ACC112 (cell line): Measurements from ENCODE around the gene RACGAP1.

Source experiments
- H2AFZ ChIP-seq: fragments of 200-600 bp; sonication (generic); one replicate; pipeline ENCODE4 v1.6.0; 2017; ENCODE audit warnings: antibody characterized with exemption, low read length; ENCODE audit not compliant: unreplicated experiment
- H3K27ac ChIP-seq: fragments of 200-600 bp; sonication (generic); 2 replicates; pipeline ENCODE4 v1.5.1; 2014; ENCODE audit warnings: low read depth, mild to moderate bottlenecking, antibody characterized with exemption, low read length, moderate library complexity
- H3K27me3 ChIP-seq: fragments of 200-600 bp; sonication (generic); 2 replicates; pipeline ENCODE4 v1.6.1; 2014; ENCODE audit warnings: mild to moderate bottlenecking, antibody characterized with exemption, low read length, moderate library complexity, mixed read lengths; ENCODE audit not compliant: insufficient read depth
- H3K36me3 ChIP-seq: fragments of 200-600 bp; sonication (generic); 2 replicates; pipeline ENCODE4 v1.6.1; 2016; ENCODE audit warnings: mild to moderate bottlenecking, antibody characterized with exemption, low read length, moderate library complexity, mixed read lengths; ENCODE audit not compliant: insufficient read depth
- H3K4me1 ChIP-seq: fragments of 200-600 bp; sonication (generic); one replicate; pipeline ENCODE4 v1.6.1; 2016; ENCODE audit warnings: low read length, mixed read lengths; ENCODE audit not compliant: insufficient read depth, unreplicated experiment, control insufficient read depth
- H3K4me3 ChIP-seq: fragments of 200-600 bp; sonication (generic); 2 replicates; pipeline ENCODE4 v1.5.1; 2014; ENCODE audit warnings: mild to moderate bottlenecking, low read depth, low read length
- H3K79me2 ChIP-seq: fragments of 200-600 bp; sonication (generic); one replicate; pipeline ENCODE4 v1.6.0; 2016; ENCODE audit warnings: low read length; ENCODE audit not compliant: control insufficient read depth, unreplicated experiment, insufficient read depth

Gene RACGAP1, protein sequence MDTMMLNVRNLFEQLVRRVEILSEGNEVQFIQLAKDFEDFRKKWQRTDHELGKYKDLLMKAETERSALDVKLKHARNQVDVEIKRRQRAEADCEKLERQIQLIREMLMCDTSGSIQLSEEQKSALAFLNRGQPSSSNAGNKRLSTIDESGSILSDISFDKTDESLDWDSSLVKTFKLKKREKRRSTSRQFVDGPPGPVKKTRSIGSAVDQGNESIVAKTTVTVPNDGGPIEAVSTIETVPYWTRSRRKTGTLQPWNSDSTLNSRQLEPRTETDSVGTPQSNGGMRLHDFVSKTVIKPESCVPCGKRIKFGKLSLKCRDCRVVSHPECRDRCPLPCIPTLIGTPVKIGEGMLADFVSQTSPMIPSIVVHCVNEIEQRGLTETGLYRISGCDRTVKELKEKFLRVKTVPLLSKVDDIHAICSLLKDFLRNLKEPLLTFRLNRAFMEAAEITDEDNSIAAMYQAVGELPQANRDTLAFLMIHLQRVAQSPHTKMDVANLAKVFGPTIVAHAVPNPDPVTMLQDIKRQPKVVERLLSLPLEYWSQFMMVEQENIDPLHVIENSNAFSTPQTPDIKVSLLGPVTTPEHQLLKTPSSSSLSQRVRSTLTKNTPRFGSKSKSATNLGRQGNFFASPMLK

GRCh38 chr12:50025187-50026059 is at the start of gene RACGAP1:
TSS of gene RACGAP1 (minus strand) at chr12:50025494. CDS start at chr12:50016715, 8,779 bp downstream.
- peaks cover 49% of the 10 kb centered on the region for H3K79me2 ChIP-seq
- peaks cover 26% of the 10 kb centered on the region for H3K4me1 ChIP-seq
- H2AFZ ChIP-seq, result peak within 1 kb of the TSS; percentile 97
- H3K4me3 ChIP-seq, result peak within 1 kb of the TSS; percentile 88
- no peaks in the 10 kb centered on the region for H3K27me3 ChIP-seq
- no peaks in the 10 kb centered on the region for H3K36me3 ChIP-seq
- H3K27ac ChIP-seq, result peak within 1 kb of the TSS; percentile 60

DNA sequence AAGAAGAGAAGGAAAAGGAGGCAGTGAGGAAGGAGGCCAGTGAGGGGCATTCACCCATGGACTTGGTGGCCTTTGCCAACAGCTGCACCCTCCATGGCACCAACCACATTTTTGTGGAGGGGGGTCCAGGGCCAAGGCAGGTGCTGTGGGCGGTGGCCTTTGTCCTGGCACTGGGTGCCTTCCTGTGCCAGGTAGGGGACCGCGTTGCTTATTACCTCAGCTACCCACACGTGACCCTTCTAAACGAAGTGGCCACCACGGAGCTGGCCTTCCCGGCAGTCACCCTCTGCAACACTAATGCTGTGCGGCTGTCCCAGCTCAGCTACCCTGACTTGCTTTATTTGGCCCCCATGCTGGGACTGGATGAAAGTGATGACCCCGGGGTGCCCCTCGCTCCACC is 48.4 kb upstream of the RACGAP1 start:
- H2AFZ ChIP-seq, result no peak overlapping the region
- H3K27ac ChIP-seq, result no peak overlapping the region
- no peaks in the 10 kb centered on the region for H3K36me3 ChIP-seq
- H3K79me2 ChIP-seq, result no peaks in the 10 kb centered on the region
- peaks cover 9% of the 10 kb centered on the region for H3K4me1 ChIP-seq
- H3K4me3 ChIP-seq, result no peak overlapping the region
- H3K27me3 ChIP-seq, result no peaks in the 10 kb centered on the region

DNA sequence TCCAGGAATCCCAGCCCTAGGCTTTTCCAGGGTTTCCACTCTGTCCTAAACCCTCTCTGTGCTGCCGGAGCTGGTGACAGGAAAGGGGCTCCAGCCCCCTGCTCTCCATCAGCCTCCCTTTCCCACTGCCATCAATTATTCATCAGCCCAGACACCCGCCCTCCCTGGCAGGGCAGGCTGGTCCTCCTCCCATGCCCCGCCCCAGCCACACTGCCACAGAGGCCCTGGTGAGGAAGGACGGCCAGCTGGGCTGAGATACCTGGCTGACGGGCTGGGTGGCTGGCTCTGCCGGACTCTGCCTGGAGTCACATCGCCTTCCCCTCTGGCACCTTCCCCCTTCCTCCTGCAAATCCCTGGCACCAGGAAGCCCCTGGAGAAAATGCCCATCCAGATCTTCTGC is 47.9 kb upstream of the RACGAP1 start:
- Histone ChIP-seq H2AFZ (no peak overlapping the region), H3K4me3 (no peak overlapping the region), H3K27ac (no peak overlapping the region), H3K4me1 (peaks cover 9% of the 10 kb centered on the region), H3K36me3 (no peaks in the 10 kb centered on the region), H3K79me2 (no peaks in the 10 kb centered on the region), H3K27me3 (no peaks in the 10 kb centered on the region)

GRCh38 chr12:50072198-50072907 is 47.1 kb upstream of the RACGAP1 start:
- Histone ChIP-seq H3K4me1 (peaks cover 9% of the 10 kb centered on the region), H3K4me3 (no peak overlapping the region), H3K27me3 (no peaks in the 10 kb centered on the region), H3K79me2 (no peaks in the 10 kb centered on the region), H2AFZ (no peak overlapping the region), H3K36me3 (no peaks in the 10 kb centered on the region), H3K27ac (no peak overlapping the region)

DNA sequence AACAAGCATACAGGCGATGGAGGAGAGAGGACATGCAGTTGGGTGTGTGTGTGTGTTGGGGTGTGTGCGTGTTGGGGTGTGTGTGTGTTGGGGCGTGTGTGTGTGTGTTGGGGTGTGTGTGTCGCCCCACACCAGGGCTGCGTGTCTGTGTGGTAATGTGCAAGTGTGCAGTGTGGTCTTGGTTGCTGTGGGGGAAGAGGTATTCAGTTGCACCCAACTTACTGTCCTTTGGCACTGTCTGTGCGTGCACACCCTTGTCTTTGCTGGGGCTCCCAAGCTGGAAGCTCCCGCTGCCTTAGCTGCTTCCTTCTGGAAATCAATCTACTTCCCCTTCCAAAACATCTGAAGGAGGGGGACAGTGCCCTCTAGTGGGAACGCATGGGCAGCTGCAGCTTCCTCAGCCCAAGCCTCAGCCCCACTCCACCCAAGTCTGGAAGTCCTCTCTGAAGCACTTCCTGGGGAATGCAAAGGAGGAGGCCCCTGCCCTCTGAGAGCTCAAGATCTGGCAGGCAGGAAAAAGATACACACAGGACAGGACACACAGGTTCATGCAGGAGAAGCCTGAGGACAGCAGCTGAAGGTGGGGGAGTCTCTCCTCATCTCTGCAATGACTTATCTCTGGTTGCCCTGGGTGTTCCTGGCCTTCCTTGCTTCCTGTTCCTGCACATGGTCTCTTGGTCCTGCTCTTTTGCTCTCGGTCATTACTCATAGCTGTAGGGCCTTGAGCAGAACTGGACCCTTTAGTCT is 45.2 kb upstream of the RACGAP1 start:
- peak overlapping the region; percentile 33 for H2AFZ ChIP-seq
- H3K79me2 ChIP-seq, result no peaks in the 10 kb centered on the region
- peaks cover 20% of the 10 kb centered on the region for H3K4me1 ChIP-seq
- H3K27ac ChIP-seq, result no peak overlapping the region
- no peaks in the 10 kb centered on the region for H3K36me3 ChIP-seq
- H3K27me3 ChIP-seq, result no peaks in the 10 kb centered on the region
- no peak overlapping the region for H3K4me3 ChIP-seq

- Histone ChIP-seq H3K4me3 (no peak overlapping the region), H3K79me2 (no peaks in the 10 kb centered on the region), H3K27ac (no peak overlapping the region), H2AFZ (no peak overlapping the region), H3K36me3 (no peaks in the 10 kb centered on the region), H3K4me1 (peaks cover 17% of the 10 kb centered on the region), H3K27me3 (no peaks in the 10 kb centered on the region)
Observed at GRCh38 chr12:50069539-50069938, 44.2 kb upstream of the RACGAP1 start.

DNA sequence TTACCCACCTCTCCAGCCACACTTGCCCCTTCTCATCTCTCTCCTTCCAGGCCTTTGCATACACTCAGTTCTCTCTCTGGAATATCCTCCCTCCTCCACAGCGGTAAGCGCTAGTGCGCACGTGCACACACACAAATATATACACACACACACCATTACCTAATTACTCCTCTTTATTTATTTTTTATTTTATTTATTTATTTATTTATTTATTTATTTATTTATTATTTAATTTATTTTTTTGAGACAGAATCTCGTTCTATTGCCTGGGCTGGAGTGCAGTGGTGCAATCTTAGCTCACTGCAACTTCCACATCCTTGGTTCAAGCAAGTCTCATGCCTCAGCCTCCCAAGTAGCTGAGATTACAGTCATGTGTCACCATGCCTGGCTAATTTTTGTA is 43.8 kb upstream of the RACGAP1 start:
- Histone ChIP-seq H3K36me3 (no peaks in the 10 kb centered on the region), H3K4me3 (no peak overlapping the region), H3K27ac (no peak overlapping the region), H3K27me3 (no peaks in the 10 kb centered on the region), H3K4me1 (peaks cover 17% of the 10 kb centered on the region), H2AFZ (no peak overlapping the region), H3K79me2 (no peaks in the 10 kb centered on the region)

GRCh38 chr12:50066402-50066801 is 41.1 kb upstream of the RACGAP1 start:
- H2AFZ ChIP-seq, result no peak overlapping the region
- H3K79me2 ChIP-seq, result no peaks in the 10 kb centered on the region
- H3K27ac ChIP-seq, result peak overlapping the region; percentile 65
- no peaks in the 10 kb centered on the region for H3K36me3 ChIP-seq
- no peaks in the 10 kb centered on the region for H3K27me3 ChIP-seq
- H3K4me1 ChIP-seq, result peaks cover 17% of the 10 kb centered on the region
- H3K4me3 ChIP-seq, result no peak overlapping the region

- Histone ChIP-seq H3K27ac (peak overlapping the region; percentile 52), H3K4me3 (no peak overlapping the region), H3K4me1 (peaks cover 15% of the 10 kb centered on the region), H2AFZ (no peak overlapping the region), H3K79me2 (no peaks in the 10 kb centered on the region), H3K27me3 (no peaks in the 10 kb centered on the region), H3K36me3 (no peaks in the 10 kb centered on the region)
Observed at GRCh38 chr12:50065726-50066310, 40.5 kb upstream of the RACGAP1 start.
